Measurements from ENCODE around the gene VWF. TPM values are rescaled to one million over a fixed set of nuclear protein-coding genes. Genes with fewer than 3 reads are reported as not detected.

The VWF gene
- total and polyA plus RNA-seq, 10 of the 15 experiments (the other 5 are each of a cell fraction or from before 2014, with no cell fraction given) = 0.08 to 0.23 TPM; not detected in 8

DNA sequence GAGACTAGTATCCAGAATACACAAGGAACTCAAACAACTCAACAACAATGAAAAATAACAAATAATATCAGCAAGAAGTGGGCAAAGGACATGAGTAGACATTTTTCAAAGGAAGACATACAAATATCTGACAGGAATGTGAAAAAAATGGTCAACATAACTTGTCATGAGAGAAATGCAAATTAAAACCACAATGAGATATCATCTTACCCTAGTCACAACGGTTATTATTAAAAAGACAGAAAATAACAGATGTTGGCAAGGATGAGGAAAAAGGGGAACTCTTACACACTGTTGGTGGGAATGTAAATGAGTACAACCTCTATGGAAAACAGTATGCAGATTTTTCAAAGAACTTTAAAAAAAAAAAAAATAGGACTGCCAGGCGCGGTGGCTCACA is 20.4 kb downstream of the VWF start:
- CTCF ChIA-PET = no interaction called here
- DNase-seq (ENCODE audit: low read depth, low spot score) = no peak
- POLR2A ChIA-PET = no interaction called here
- no peak for TF ChIP-seq E2F8 (IDR thresholded peaks at IDR 0.05; ENCODE audit: low read depth, partially characterized antibody)
- TF ChIP-seq FOXK2 (IDR thresholded peaks at IDR 0.05) = no peak
- no peak for TF ChIP-seq ZBTB4 (CRISPR knock-in tag; IDR thresholded peaks at IDR 0.05)
- no peak for TF ChIP-seq ESRRA (IDR thresholded peaks at IDR 0.05; ENCODE audit: low read length)
- TF ChIP-seq CBX3 (IDR thresholded peaks at IDR 0.05; ENCODE audit: borderline replicate concordance, low read depth) = no peak
- no peak for TF ChIP-seq NFYB (IDR thresholded peaks at IDR 0.05; ENCODE audit: insufficient read depth, low read depth, low read length)
- no peak for TF ChIP-seq ASH2L (IDR thresholded peaks at IDR 0.05; ENCODE audit: borderline replicate concordance, low read depth)
- no peak for TF ChIP-seq SPI1 (IDR thresholded peaks at IDR 0.05; ENCODE audit: borderline replicate concordance, insufficient read depth, low read depth, low read length)
- TF ChIP-seq, protein P1, sequence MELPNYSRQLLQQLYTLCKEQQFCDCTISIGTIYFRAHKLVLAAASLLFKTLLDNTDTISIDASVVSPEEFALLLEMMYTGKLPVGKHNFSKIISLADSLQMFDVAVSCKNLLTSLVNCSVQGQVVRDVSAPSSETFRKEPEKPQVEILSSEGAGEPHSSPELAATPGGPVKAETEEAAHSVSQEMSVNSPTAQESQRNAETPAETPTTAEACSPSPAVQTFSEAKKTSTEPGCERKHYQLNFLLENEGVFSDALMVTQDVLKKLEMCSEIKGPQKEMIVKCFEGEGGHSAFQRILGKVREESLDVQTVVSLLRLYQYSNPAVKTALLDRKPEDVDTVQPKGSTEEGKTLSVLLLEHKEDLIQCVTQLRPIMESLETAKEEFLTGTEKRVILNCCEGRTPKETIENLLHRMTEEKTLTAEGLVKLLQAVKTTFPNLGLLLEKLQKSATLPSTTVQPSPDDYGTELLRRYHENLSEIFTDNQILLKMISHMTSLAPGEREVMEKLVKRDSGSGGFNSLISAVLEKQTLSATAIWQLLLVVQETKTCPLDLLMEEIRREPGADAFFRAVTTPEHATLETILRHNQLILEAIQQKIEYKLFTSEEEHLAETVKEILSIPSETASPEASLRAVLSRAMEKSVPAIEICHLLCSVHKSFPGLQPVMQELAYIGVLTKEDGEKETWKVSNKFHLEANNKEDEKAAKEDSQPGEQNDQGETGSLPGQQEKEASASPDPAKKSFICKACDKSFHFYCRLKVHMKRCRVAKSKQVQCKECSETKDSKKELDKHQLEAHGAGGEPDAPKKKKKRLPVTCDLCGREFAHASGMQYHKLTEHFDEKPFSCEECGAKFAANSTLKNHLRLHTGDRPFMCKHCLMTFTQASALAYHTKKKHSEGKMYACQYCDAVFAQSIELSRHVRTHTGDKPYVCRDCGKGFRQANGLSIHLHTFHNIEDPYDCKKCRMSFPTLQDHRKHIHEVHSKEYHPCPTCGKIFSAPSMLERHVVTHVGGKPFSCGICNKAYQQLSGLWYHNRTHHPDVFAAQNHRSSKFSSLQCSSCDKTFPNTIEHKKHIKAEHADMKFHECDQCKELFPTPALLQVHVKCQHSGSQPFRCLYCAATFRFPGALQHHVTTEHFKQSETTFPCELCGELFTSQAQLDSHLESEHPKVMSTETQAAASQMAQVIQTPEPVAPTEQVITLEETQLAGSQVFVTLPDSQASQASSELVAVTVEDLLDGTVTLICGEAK (IDR thresholded peaks at IDR 0.05; ENCODE audit: borderline replicate concordance) = no peak
- TF ChIP-seq, protein P2, sequence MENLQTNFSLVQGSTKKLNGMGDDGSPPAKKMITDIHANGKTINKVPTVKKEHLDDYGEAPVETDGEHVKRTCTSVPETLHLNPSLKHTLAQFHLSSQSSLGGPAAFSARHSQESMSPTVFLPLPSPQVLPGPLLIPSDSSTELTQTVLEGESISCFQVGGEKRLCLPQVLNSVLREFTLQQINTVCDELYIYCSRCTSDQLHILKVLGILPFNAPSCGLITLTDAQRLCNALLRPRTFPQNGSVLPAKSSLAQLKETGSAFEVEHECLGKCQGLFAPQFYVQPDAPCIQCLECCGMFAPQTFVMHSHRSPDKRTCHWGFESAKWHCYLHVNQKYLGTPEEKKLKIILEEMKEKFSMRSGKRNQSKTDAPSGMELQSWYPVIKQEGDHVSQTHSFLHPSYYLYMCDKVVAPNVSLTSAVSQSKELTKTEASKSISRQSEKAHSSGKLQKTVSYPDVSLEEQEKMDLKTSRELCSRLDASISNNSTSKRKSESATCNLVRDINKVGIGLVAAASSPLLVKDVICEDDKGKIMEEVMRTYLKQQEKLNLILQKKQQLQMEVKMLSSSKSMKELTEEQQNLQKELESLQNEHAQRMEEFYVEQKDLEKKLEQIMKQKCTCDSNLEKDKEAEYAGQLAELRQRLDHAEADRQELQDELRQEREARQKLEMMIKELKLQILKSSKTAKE (IDR thresholded peaks at IDR 0.05; ENCODE audit: low read depth, poor library complexity, severe bottlenecking) = no peak
- TF ChIP-seq ZNF24 (IDR thresholded peaks at IDR 0.05) = no peak

More for the DNA sequence above, 20.4 kb downstream of the VWF start:
- no peaks in the 10 kb centered on the region for H3K27me3 ChIP-seq (replicated peaks in 1 of 2; ENCODE audit: control insufficient read depth in 2 of 2, insufficient read depth in 2 of 2, low read length in 1 of 2)
- WGBS (ENCODE audit: insufficient coverage, insufficient replicate concordance, low lambda C conversion rate, missing lambda C conversion rate) = 0% methylated on average over 3 of the region's 3 CpGs
- H4K20me1 ChIP-seq (ENCODE audit: control insufficient read depth, insufficient read depth) = no peaks in the 10 kb centered on the region
- H3K4me1 ChIP-seq (ENCODE audit: control insufficient read depth, insufficient read depth, low read length) = no peaks in the 10 kb centered on the region
- ATAC-seq (no peak), FAIRE-seq (no peak)
- H3K4me2 ChIP-seq (ENCODE audit: control insufficient read depth, insufficient read depth) = no peak overlapping the region
- SMC1A ChIA-PET (ENCODE audit: uncharacterized antibody, unreplicated experiment) = no interaction called here
- no TSS peak for BruUV-seq (replicated peaks)
- no peaks in the 10 kb centered on the region for H3K36me3 ChIP-seq (ENCODE audit: control insufficient read depth in 2 of 2, insufficient read depth in 2 of 2, low read length in 1 of 2)
- H3K79me2 ChIP-seq (ENCODE audit: control insufficient read depth, insufficient read depth, low read length) = no peaks in the 10 kb centered on the region
- no peaks in the 10 kb centered on the region for H3K9me3 ChIP-seq (replicated peaks; ENCODE audit: control insufficient read depth, insufficient read depth, low read length)
- H3K27ac ChIP-seq (ENCODE audit: control insufficient read depth, insufficient read depth) = no peak overlapping the region
- intact Hi-C loops (cut with micrococcal nuclease; ENCODE audit: unreplicated experiment) = no loop called here
- RAD21 ChIA-PET (ENCODE audit: unreplicated experiment) = no interaction called here
- no peak overlapping the region for H2AFZ ChIP-seq (ENCODE audit: control insufficient read depth, low read depth, low read length)
- H3K9ac ChIP-seq (ENCODE audit: control insufficient read depth, insufficient read depth, low read length) = no peak overlapping the region
- H3K4me3 ChIP-seq = no peak overlapping the region
- in situ Hi-C loops (cut with MboI) = no loop called here
